Measurements from ENCODE around the gene PTGIS.
A peak's percentile ranks its signal among the peaks of the same experiment; 100 is the strongest.

The PTGIS gene

GRCh38 chr20:49543071-49543857, 24.7 kb downstream of the PTGIS start:
- TF ChIP-seq, protein P1, sequence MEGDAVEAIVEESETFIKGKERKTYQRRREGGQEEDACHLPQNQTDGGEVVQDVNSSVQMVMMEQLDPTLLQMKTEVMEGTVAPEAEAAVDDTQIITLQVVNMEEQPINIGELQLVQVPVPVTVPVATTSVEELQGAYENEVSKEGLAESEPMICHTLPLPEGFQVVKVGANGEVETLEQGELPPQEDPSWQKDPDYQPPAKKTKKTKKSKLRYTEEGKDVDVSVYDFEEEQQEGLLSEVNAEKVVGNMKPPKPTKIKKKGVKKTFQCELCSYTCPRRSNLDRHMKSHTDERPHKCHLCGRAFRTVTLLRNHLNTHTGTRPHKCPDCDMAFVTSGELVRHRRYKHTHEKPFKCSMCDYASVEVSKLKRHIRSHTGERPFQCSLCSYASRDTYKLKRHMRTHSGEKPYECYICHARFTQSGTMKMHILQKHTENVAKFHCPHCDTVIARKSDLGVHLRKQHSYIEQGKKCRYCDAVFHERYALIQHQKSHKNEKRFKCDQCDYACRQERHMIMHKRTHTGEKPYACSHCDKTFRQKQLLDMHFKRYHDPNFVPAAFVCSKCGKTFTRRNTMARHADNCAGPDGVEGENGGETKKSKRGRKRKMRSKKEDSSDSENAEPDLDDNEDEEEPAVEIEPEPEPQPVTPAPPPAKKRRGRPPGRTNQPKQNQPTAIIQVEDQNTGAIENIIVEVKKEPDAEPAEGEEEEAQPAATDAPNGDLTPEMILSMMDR (IDR thresholded peaks at IDR 0.05; ENCODE audit: low read depth, low read length) = no peak
- no peak overlapping the region for H3K4me3 ChIP-seq (replicated peaks in 1 of 2; ENCODE audit: low read depth in 2 of 2, low read length in 2 of 2)
- DNase-seq (ENCODE audit: low read depth in 2 of 2) = no peak

- TF ChIP-seq, protein P1 (IDR thresholded peaks at IDR 0.05; ENCODE audit: low read depth, low read length) = no peak
- no peak overlapping the region for H3K4me3 ChIP-seq (replicated peaks in 1 of 2; ENCODE audit: low read depth in 2 of 2, low read length in 2 of 2)
- no peak for DNase-seq (ENCODE audit: low read depth in 2 of 2)
These were observed 25.4 kb downstream of the PTGIS start for GRCh38 chr20:49542514-49542991.

DNA sequence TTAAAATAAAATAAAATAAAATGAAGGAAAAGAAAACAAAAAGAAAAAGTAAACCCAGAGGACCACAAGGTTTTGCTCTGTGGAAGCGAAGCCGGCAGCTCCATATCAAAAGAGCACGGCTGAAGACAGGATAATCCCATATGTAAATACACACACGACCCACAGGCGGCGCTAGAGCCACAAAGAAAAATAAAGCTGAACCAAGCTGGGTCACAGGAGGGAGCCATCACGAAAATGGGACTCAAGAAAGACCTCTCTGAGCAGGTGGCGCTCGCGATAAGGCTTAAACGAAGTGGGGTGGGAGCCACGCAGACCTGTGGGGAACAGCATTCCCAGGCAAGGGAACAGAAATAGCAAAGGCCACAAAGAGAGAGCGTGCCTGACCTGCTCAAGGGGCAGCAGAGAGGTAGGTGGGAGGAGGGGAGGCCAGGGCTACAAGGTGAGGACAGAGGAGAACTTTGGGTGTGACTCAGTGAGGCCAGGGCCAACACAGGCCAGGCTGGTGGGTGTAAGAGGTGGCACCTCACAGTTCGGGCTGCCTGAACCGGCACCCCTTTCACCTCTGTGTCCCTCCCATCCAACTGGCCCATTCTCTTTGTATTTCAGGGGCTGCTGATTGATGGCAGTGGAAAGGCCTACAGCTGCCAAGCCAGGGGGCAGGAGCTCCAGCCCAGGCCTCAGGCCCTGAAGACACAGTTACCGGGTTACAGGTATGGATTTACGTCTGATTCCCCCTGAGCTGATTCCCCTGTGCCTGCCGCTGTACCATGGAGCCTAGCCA, 26.0 kb downstream of the PTGIS start:
- H3K4me3 ChIP-seq (replicated peaks in 1 of 2; ENCODE audit: low read depth in 2 of 2, low read length in 2 of 2) = no peak overlapping the region
- peak; percentile 82 to 83 for DNase-seq (ENCODE audit: low read depth in 2 of 2)
- TF ChIP-seq, protein P1 (IDR thresholded peaks at IDR 0.05; ENCODE audit: low read depth, low read length) = peak; percentile 82

DNA sequence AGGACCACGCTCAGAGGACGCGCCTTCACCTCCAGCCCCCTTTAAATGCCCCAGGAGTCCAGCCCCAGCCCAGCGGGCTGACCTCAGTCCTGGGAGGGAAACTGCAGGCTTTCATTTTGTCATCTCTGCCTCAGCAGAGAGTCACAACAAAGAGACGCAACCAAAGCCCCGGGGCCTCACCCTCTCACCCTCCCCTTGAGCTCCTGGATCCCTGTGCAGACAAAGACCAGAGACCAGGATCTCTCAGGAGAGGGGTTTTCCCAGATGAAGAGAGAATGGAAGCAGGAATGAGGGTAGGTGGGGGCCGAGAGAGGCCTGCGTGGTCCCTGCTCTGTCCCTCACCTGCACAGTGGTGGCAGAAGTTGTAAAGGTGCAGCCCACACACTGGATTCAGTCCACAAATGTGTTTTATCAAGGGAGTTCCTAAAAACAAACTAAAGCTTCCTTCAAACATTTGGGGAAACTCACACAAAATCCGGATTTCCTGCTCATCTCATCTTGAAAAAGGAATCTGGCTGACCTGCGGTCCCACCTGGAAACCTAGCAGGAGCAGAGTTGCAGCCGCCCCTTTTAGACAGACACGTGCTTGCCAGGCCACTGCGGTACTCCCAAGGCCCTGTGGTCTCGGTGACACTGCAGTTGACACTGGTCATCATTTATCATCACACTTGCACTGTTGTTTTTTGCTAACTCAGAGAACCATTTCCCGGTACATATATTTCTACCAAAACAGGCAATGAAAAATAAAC, 27.1 kb downstream of the PTGIS start:
- no peak overlapping the region for H3K4me3 ChIP-seq (replicated peaks in 1 of 2; ENCODE audit: low read depth in 2 of 2, low read length in 2 of 2)
- TF ChIP-seq, protein P1 (IDR thresholded peaks at IDR 0.05; ENCODE audit: low read depth, low read length) = no peak
- DNase-seq (ENCODE audit: low read depth in 2 of 2) = no peak

GRCh38 chr20:49540232-49540620, 27.7 kb downstream of the PTGIS start:
- DNase-seq (ENCODE audit: low read depth in 2 of 2) = no peak
- TF ChIP-seq, protein P1 (IDR thresholded peaks at IDR 0.05; ENCODE audit: low read depth, low read length) = no peak

GRCh38 chr20:49539481-49540231, 28.3 kb downstream of the PTGIS start:
- no peak for DNase-seq (ENCODE audit: low read depth in 2 of 2)
- no peak overlapping the region for H3K4me3 ChIP-seq (replicated peaks in 1 of 2; ENCODE audit: low read depth in 2 of 2, low read length in 2 of 2)
- TF ChIP-seq, protein P1 (IDR thresholded peaks at IDR 0.05; ENCODE audit: low read depth, low read length) = no peak

More at GRCh38 chr20:49540232-49540620, 27.7 kb downstream of the PTGIS start:
- no peak overlapping the region for H3K4me3 ChIP-seq (replicated peaks in 1 of 2; ENCODE audit: low read depth in 2 of 2, low read length in 2 of 2)
